Thyroid gland (tissue), 4 donors: ENCODE measurements around the gene KERA. TPM values are rescaled to one million over a fixed set of nuclear protein-coding genes. Genes with fewer than 3 reads are reported as not detected.

Source experiments
- DNase-seq, 2 donors: peaks; one replicate each; pipeline ENCODE4 v3.0.0-alpha.2; 2019
- H3K27ac ChIP-seq, 3 donors: fragments of 200-600 bp; sonication (generic); 1 replicate in 2 of 3; 2 replicates in 1 of 3; pipeline ENCODE4 v1.5.1; 2016 to 2019; ENCODE audit warnings: mild to moderate bottlenecking in 1 of 3, moderate library complexity in 1 of 3
- H3K27me3 ChIP-seq: fragments of 200-600 bp; sonication (generic); one replicate; pipeline ENCODE4 v1.5.1; 2019
- H3K36me3 ChIP-seq, 2 donors: fragments of 200-600 bp; sonication (generic); one replicate each; pipeline ENCODE4 v1.5.1; 2016 to 2019
- H3K4me1 ChIP-seq, 2 donors: fragments of 200-600 bp; sonication (generic); one replicate each; pipeline ENCODE4 v1.5.1; 2017 to 2019
- H3K4me3 ChIP-seq, 3 donors: fragments of 200-600 bp; sonication (generic); replicated peaks in 1 of 3; 1 replicate in 2 of 3; 2 replicates in 1 of 3; pipeline ENCODE4 v1.5.1; 2016; ENCODE audit warnings: mild to moderate bottlenecking in 1 of 3
- H3K9me3 ChIP-seq: fragments of 200-600 bp; sonication (generic); one replicate; pipeline ENCODE4 v1.5.1; 2017
- CTCF ChIP-seq, 6 experiments: fragments of 200-600 bp in 3 of 6; fragments of 450-650 bp in 3 of 6; sonication (generic) in 3 of 6; IDR thresholded peaks; one replicate each; pipeline ENCODE4 v1.5.1; 2016 to 2019; ENCODE audit warnings: antibody characterized with exemption in 6 of 6, mild to moderate bottlenecking in 2 of 6, inconsistent platforms in 1 of 6, moderate library complexity in 1 of 6
- POLR2A ChIP-seq, 2 donors: fragments of 450-650 bp; IDR thresholded peaks; one replicate each; pipeline ENCODE4 v1.6.1; 2017; ENCODE audit warnings: antibody characterized with exemption in 2 of 2, mild to moderate bottlenecking in 2 of 2, moderate library complexity in 1 of 2
- WGBS, 2 donors: methylation state at CpG; one replicate each; pipeline ENCODE4 v1.1.5; 2017; 5-methylcytosine and 5-hydroxymethylcytosine counted together
- intact Hi-C: fragments of 100-400 bp; cut with DNase I; formaldehyde crosslinking; loops from one replicate; pipeline ENCODE4 v1.15.1; 2023
- total RNA-seq, 4 donors: library from RNA; depleted of rRNA; stranded (reverse); fragments of >200 nt; gene quantifications; one replicate each; pipeline ENCODE4 v1.2.3, GENCODE V29; 2016

KERA gene
- total RNA-seq, 4 donors from 2014 or later = not detected

GRCh38 chr12:91061091-91061490, 3.3 kb upstream of the KERA start:
- Histone ChIP-seq H3K27ac (no peak overlapping the region), H3K4me3 (no peak overlapping the region), H3K36me3 (no peaks in the 10 kb centered on the region), H3K4me1 (no peaks in the 10 kb centered on the region), H3K9me3 (no peaks in the 10 kb centered on the region), H3K27me3 (no peaks in the 10 kb centered on the region)
- TF ChIP-seq POLR2A (IDR thresholded peaks at IDR 0.05) = no peak
- TF ChIP-seq CTCF (IDR thresholded peaks at IDR 0.05) = no peak
- intact Hi-C loops = no loop called here
- DNase-seq = no peak
- WGBS, 2 donors = 78 to 80% methylated on average over 1 of the region's 1 CpG

GRCh38 chr12:91059211-91059610, 1.4 kb upstream of the KERA start:
- no peak overlapping the region for H3K4me3 ChIP-seq
- H3K9me3 ChIP-seq = no peaks in the 10 kb centered on the region
- no peaks in the 10 kb centered on the region for H3K4me1 ChIP-seq
- H3K27me3 ChIP-seq = no peaks in the 10 kb centered on the region
- no peak for DNase-seq
- TF ChIP-seq POLR2A (IDR thresholded peaks at IDR 0.05) = no peak
- TF ChIP-seq CTCF (IDR thresholded peaks at IDR 0.05) = no peak
- intact Hi-C loops = no loop called here
- H3K36me3 ChIP-seq = no peaks in the 10 kb centered on the region
- H3K27ac ChIP-seq = no peak overlapping the region

- intact Hi-C loops = no loop called here
- WGBS, 2 donors = 75 to 90% methylated on average over 1 of the region's 1 CpG
- no peak for DNase-seq
Observed at GRCh38 chr12:91058786-91059185, 962 bp upstream of the KERA start.

GRCh38 chr12:91056488-91056887, 1.3 kb downstream of the KERA start:
- DNase-seq = no peak
- 95 to 97% methylated on average over 2 of the region's 2 CpGs for WGBS, 2 donors

More at GRCh38 chr12:91058786-91059185, 962 bp upstream of the KERA start:
- H3K27me3 ChIP-seq = no peaks in the 10 kb centered on the region
- H3K4me3 ChIP-seq = no peak overlapping the region
- no peaks in the 10 kb centered on the region for H3K4me1 ChIP-seq
- no peak overlapping the region for H3K27ac ChIP-seq
- TF ChIP-seq CTCF (IDR thresholded peaks at IDR 0.05) (no peak), POLR2A (IDR thresholded peaks at IDR 0.05) (no peak)
- no peaks in the 10 kb centered on the region for H3K9me3 ChIP-seq
- no peaks in the 10 kb centered on the region for H3K36me3 ChIP-seq

GRCh38 chr12:91055976-91056375, 1.8 kb downstream of the KERA start:
- no peak overlapping the region for H3K4me3 ChIP-seq
- no peaks in the 10 kb centered on the region for H3K4me1 ChIP-seq
- no peak for DNase-seq
- H3K36me3 ChIP-seq = no peaks in the 10 kb centered on the region
- H3K27ac ChIP-seq = no peak overlapping the region
- H3K27me3 ChIP-seq = no peaks in the 10 kb centered on the region
- intact Hi-C loops = no loop called here
- H3K9me3 ChIP-seq = no peaks in the 10 kb centered on the region
- 68 to 85% methylated on average over 1 of the region's 1 CpG for whole genome bisulfite sequencing, 2 donors
- TF ChIP-seq POLR2A (IDR thresholded peaks at IDR 0.05) = no peak
- no peak for TF ChIP-seq CTCF (IDR thresholded peaks at IDR 0.05)

More at GRCh38 chr12:91056488-91056887, 1.3 kb downstream of the KERA start:
- TF ChIP-seq POLR2A (IDR thresholded peaks at IDR 0.05) (no peak), CTCF (IDR thresholded peaks at IDR 0.05) (no peak)
- no peak overlapping the region for H3K27ac ChIP-seq
- intact Hi-C loops = no loop called here
- H3K36me3 ChIP-seq = no peaks in the 10 kb centered on the region
- H3K9me3 ChIP-seq = no peaks in the 10 kb centered on the region
- no peak overlapping the region for H3K4me3 ChIP-seq
- no peaks in the 10 kb centered on the region for H3K27me3 ChIP-seq
- no peaks in the 10 kb centered on the region for H3K4me1 ChIP-seq
